ENCODE results near the gene RETREG1. TPM values are rescaled to one million over a fixed set of nuclear protein-coding genes. Genes with fewer than 3 reads are reported as not detected.

The RETREG1 gene
- total RNA-seq, 1 donor from 2014 or later = 15.8 TPM

GRCh38 chr5:16552666-16553343, 64.0 kb downstream of the RETREG1 start:
- H3K9me3 Mint-ChIP-seq (ENCODE audit: unreplicated experiment) = no peaks in the 10 kb centered on the region
- no peaks in the 10 kb centered on the region for H3K4me1 Mint-ChIP-seq (ENCODE audit: unreplicated experiment)
- peaks cover 2% of the 10 kb centered on the region for H3K27me3 Mint-ChIP-seq (ENCODE audit: unreplicated experiment)
- H3K4me3 Mint-ChIP-seq (ENCODE audit: unreplicated experiment) = no peak overlapping the region
- TF ChIP-seq CTCF (IDR thresholded peaks at IDR 0.05; ENCODE audit: unreplicated experiment) = peak; percentile 78
- no peak overlapping the region for H3K27ac Mint-ChIP-seq (ENCODE audit: unreplicated experiment)
- peak; percentile 82 for DNase-seq (ENCODE audit: low spot score)
- no peaks in the 10 kb centered on the region for H3K36me3 Mint-ChIP-seq (ENCODE audit: low read depth, unreplicated experiment)

- H3K4me3 Mint-ChIP-seq (ENCODE audit: unreplicated experiment) = no peak overlapping the region
- H3K4me1 Mint-ChIP-seq (ENCODE audit: unreplicated experiment) = no peaks in the 10 kb centered on the region
- no peak for TF ChIP-seq CTCF (IDR thresholded peaks at IDR 0.05; ENCODE audit: unreplicated experiment)
- no peaks in the 10 kb centered on the region for H3K36me3 Mint-ChIP-seq (ENCODE audit: low read depth, unreplicated experiment)
- H3K27me3 Mint-ChIP-seq (ENCODE audit: unreplicated experiment) = peaks cover 2% of the 10 kb centered on the region
- no peaks in the 10 kb centered on the region for H3K9me3 Mint-ChIP-seq (ENCODE audit: unreplicated experiment)
- DNase-seq (ENCODE audit: low spot score) = no peak
- no peak overlapping the region for H3K27ac Mint-ChIP-seq (ENCODE audit: unreplicated experiment)
Observed at GRCh38 chr5:16551628-16552027, 65.2 kb downstream of the RETREG1 start.

- peak; percentile 84 for TF ChIP-seq CTCF (IDR thresholded peaks at IDR 0.05; ENCODE audit: unreplicated experiment)
- DNase-seq (ENCODE audit: low spot score) = peak; percentile 63
- Mint-ChIP-seq H3K4me1 (ENCODE audit: unreplicated experiment) (no peaks in the 10 kb centered on the region), H3K27ac (ENCODE audit: unreplicated experiment) (no peak overlapping the region), H3K36me3 (ENCODE audit: low read depth, unreplicated experiment) (no peaks in the 10 kb centered on the region), H3K27me3 (ENCODE audit: unreplicated experiment) (peaks cover 2% of the 10 kb centered on the region), H3K9me3 (ENCODE audit: unreplicated experiment) (no peaks in the 10 kb centered on the region), H3K4me3 (ENCODE audit: unreplicated experiment) (no peak overlapping the region)
Observed at GRCh38 chr5:16550316-16550952, 66.4 kb downstream of the RETREG1 start.

GRCh38 chr5:16549491-16550206, 67.1 kb downstream of the RETREG1 start:
- Mint-ChIP-seq H3K27me3 (ENCODE audit: unreplicated experiment) (peaks cover 2% of the 10 kb centered on the region), H3K36me3 (ENCODE audit: low read depth, unreplicated experiment) (no peaks in the 10 kb centered on the region), H3K9me3 (ENCODE audit: unreplicated experiment) (no peaks in the 10 kb centered on the region), H3K27ac (ENCODE audit: unreplicated experiment) (no peak overlapping the region), H3K4me3 (ENCODE audit: unreplicated experiment) (no peak overlapping the region), H3K4me1 (ENCODE audit: unreplicated experiment) (no peaks in the 10 kb centered on the region)
- DNase-seq (ENCODE audit: low spot score) = no peak
- no peak for TF ChIP-seq CTCF (IDR thresholded peaks at IDR 0.05; ENCODE audit: unreplicated experiment)

- peaks cover 2% of the 10 kb centered on the region for H3K27me3 Mint-ChIP-seq (ENCODE audit: unreplicated experiment)
- DNase-seq (ENCODE audit: low spot score) = no peak
- no peak overlapping the region for H3K4me3 Mint-ChIP-seq (ENCODE audit: unreplicated experiment)
- no peaks in the 10 kb centered on the region for H3K4me1 Mint-ChIP-seq (ENCODE audit: unreplicated experiment)
- H3K9me3 Mint-ChIP-seq (ENCODE audit: unreplicated experiment) = no peaks in the 10 kb centered on the region
- no peak for TF ChIP-seq CTCF (IDR thresholded peaks at IDR 0.05; ENCODE audit: unreplicated experiment)
- no peak overlapping the region for H3K27ac Mint-ChIP-seq (ENCODE audit: unreplicated experiment)
- H3K36me3 Mint-ChIP-seq (ENCODE audit: low read depth, unreplicated experiment) = no peaks in the 10 kb centered on the region
Observed at GRCh38 chr5:16548812-16549211, 68.0 kb downstream of the RETREG1 start.
